H4 (cell line): ENCODE results near the gene CFAP68. TPM values are rescaled to one million over a fixed set of nuclear protein-coding genes. Genes with fewer than 3 reads are reported as not detected.
"Not testable (repeated sequence)": the region's sequence is repeated elsewhere in the genome, so short reads cannot be mapped to it uniquely, and the experiment has no call there.

Experiments
- DNase-seq: peaks from one replicate; pipeline ENCODE4 v3.0.0-alpha.2; 2015; ENCODE audit warnings: low spot score
- total RNA-seq: library from RNA; depleted of rRNA; stranded (reverse); fragments of >200 nt; shearing (Covaris generic); gene quantifications from 2 replicates; pipeline ENCODE4 v1.2.3, GENCODE V29; 2014

Gene CFAP68
- total RNA-seq, 1 experiment from 2014 or later, result 22.7 TPM

DNA sequence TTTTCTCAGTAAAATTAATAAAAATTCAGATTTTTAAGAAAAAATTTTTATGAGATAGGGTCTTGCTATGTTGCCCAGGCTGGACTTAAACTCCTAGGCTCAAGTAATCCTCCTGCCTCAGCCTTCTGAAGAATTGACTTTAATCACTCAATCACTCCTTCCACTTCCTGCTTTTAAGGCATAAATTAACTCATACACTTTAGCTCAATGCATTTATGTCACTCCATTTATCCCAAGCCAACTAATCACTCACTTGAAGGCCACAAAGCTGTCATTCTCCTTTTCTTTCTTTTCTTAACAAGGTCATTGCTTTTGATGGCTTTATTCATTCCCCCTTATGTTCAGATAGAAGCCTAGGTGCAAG, 8.8 kb upstream of the CFAP68 start:
- no peak for DNase-seq

DNA sequence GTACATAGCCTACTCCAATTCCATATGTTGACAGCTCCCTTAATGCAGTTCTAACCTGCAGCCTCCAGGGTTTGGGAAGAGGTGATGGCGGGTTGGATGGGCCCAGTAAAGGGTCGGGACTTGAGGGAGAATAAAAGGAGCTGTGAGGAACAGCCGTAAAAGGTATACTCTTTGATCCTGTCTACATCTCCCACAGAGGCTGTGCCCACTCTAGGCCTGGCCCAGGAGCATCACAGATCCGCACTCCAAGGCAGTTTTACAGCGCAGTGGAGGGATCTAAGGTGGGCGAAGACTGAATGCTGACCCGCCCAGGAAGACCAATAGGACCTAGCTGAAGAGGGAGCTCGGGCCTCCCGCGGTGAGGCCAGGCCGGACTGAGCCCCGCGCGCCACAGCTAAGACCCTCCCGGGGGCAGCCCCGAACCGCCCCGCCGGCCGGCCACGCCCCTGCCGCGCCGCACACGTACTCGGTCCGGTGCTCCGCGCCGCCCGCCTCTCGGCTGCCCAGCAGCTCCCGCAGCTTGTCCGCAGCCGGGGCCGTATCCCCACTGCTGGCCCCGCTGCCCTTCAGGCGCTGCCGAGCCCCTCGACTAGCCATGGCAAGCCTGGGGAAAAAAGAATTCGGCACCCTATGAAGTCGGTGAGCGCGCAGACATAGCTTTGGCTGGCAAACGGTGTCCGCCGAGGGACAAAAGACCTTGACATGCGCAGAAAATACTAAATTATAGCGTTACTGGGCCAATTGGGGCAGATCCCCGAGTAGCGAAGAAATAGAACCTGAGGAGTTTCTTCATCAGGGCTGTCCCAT, 8.3 kb upstream of the CFAP68 start, which contains the start of gene ALG9:
TSS of gene ALG9 (minus strand) at position 696 of the 807 bp plus-strand sequence. CDS start at position 597, 99 bp downstream.
- DNase-seq, result peak; percentile 53

DNA sequence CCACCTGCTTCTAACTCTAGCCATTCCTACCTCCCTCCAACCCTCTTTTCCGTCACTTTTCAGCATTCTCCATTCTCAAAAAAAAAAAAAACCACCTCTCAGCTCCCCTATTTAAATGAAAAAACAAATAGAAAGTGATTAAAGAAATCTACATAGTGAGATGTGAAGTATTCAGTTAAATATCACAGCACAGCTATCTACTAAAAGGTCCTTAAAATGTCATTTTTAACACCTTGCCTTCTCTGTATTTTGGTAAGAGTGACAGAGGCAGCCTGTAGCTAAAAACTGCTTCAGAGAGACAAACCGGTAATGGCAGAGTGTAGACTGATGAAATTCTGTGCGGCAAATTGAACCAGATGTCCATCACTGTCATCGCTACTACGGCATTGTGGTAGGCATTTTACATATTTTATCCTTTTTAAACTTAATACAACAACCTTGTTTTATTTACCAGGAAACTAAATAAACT, 7.6 kb upstream of the CFAP68 start:
- no peak for DNase-seq

DNA sequence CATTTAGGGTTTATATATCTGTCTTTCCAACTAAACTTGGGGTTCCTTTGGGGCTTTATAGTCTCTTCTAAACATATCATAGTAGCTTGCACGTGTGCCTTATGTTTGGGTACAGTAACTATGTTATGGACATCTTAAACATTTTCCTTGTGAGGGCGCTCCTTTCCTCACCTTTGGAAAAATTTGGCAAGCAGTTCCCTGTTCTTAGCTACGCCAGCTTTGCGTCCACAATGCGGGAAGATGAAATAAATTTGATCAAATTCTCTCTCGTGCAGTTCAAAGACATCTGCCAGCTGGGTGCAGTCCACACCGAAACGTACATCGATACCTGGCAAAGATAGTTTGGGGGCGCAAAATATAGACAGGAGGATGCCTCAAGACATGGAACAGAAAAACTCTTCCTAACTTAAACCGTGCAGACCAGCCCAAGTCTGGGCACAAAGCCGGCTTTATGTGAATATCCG, 924 bp upstream of the CFAP68 start:
- peak; percentile 7 for DNase-seq

DNA sequence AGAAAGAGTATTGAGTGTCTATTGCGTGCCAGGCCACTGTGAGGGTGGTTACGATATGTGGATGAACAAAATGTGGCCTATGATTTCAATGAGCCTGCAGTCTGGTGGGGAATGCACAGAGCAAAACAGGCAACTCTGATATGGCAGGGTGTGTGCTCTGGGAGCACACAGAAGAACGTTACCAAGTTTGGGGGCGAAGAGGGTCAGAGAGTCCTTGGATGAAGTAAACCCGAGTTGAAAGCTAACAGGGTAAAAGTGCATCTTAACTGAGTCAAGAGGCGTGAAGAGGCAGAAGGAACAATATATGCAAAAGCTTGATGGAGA, 258 bp downstream of the CFAP68 start:
- DNase-seq, result no peak

DNA sequence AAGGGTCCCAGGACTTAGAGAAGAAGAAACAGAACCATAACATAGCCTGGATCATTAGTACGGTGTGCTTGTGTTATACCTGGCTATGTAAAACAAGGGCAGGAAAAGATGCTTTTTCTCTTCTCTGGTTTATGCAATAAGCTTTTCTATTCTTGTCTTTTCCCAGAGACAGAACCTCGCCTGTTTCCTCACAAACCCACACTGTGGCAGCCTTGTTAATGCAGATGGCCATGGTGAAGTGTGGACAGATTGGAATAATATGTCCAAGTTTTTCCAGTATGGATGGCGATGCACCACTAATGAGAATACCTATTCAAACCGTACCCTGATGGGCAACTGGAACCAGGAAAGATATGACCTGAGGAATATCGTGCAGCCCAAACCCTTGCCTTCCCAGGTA, 2.9 kb downstream of the CFAP68 start:
- no peak for DNase-seq

DNA sequence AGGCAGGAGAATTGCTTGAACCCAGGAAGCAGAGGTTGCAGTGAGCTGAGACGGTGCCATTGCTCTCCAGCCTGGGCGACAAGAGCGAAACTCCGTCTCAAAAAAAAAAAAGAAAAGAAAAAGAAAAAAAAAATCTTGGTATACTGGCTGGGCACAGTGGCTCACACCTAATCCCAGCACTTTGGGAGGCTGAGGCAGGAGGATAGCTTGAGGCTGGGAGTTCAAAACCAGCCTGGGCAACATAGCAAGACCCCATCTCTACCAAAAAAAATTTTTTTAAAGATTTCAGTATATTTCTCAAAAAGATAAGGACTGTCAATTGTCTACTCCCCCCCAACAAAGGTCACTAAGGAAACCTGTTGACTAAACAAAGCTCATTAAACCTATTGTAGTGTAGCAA, 5.7 kb downstream of the CFAP68 start:
- not testable (repeated sequence) for DNase-seq

DNA sequence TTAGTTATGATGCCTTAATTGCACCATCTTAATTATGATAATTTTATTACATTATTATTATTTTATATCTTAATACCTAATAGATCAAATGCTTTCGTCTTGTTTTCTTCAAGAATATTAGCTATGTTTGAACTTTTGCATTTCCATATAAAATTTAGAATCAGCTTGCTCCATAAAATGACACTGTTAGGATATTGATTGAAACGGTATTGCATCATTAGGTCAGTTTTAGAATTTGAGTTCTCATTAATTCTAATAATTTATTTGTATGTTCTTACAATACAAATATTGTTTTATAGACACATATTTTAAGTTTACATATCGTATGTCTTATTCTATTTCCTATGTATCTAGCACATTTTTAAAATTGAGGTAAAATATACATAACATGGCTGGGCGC, 6.7 kb downstream of the CFAP68 start:
- DNase-seq, result no peak

DNA sequence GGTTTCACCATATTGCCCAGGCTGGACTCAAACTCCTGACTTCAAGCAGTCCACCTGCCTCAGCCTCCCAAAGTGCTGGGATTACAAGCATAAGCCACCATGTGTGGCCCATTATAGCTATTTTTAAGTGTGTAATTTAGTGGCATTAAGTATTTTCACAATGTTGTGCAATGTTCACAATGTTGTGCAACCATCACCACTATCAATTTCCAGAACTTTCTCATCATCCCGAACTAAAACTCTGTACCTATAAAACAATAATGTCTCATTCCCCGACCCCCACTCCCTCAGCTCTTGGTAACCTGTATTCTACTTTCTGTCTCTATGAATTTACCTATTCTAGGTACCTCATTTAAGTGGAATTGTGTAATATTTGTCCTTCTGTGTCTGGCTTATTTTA, 7.5 kb downstream of the CFAP68 start:
- DNase-seq, result no peak

DNA sequence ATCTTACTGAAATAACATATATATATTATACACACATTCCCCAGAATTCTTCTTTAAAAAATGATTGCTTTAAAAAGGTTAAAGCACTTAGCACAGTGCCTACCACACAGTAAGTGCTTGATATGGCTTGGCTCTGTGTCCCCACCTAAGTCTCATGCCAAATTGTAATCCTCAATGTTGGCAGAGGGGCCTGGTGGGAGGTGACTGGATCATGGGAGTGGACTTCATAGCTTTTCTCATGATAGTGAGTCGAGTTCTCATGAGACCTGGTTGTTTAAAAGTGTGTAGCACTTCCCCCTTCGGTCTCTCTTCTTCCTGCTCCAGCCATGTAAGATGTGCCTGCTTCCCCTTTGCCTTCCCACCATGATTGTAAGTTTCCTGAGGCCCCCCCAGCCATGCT, 26.1 kb downstream of the CFAP68 start:
- DNase-seq, result no peak

DNA sequence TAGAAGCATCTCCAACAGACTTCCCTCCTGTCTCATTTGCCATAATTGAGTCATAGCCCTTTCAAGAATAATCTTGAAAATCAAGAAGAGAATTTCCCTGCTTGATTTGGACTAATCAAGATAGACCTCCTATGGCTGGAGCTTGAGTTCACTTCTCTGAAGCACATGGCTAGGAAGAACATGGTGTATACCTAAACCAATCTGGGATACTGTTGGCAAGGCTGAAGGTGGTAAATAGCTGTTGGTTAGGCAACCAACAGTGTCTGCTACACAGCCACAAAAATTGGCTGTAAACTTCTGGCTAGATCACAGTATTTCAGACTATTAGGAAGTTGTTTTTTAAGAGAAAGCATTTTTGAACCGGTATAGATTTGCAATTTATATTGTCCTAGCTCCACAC, 27.3 kb downstream of the CFAP68 start:
- no peak for DNase-seq

DNA sequence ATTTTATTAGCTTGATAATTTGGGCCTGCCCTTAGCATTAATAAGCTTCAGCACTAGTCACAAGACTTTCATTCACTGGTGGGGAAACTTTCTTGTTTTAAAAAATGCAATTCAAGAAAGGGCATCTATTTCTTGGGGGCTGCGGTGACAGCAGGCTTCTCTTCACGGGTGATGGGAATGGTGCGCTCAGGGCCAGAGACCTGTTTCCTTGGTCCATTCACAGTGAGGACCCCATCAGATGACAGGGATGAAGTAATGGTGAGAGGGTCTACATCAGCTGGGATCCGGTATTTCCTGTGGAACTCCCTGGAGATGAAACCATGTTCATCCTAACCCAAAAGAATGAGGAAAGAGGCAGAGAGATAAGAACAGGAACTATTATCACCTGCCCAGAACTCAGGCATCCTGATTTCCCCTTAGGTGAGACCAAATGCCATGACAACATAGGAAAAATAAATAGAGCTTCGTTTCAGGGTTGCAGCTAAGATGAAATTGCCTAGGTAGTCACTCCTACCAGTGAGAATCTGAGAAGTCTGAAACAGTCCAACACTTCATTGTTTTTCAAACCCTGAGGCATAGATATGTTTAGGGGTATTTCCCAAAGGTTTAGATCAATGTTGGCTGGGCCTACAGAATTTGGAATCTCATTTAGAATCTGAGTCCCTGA, 29.4 kb downstream of the CFAP68 start:
- no peak for DNase-seq

DNA sequence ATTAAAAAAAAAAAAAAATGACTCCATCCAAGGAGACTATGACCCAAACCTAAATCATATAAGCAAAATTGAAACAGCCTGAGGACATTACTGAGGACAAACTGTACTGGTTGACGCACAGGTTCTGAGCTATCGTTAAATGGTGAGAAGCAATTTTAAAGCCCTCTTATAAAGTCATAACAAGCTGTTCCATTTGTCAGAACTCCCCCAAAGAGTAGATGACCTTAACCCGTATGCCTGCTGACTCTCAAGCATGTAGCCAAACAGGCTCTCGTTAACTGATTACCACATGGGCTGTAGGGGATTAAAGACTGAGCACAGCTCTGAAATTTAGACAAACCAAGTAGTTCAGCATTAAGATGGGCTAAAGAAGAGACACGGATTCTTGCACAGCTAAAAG, 30.0 kb downstream of the CFAP68 start:
- DNase-seq, result no peak

DNA sequence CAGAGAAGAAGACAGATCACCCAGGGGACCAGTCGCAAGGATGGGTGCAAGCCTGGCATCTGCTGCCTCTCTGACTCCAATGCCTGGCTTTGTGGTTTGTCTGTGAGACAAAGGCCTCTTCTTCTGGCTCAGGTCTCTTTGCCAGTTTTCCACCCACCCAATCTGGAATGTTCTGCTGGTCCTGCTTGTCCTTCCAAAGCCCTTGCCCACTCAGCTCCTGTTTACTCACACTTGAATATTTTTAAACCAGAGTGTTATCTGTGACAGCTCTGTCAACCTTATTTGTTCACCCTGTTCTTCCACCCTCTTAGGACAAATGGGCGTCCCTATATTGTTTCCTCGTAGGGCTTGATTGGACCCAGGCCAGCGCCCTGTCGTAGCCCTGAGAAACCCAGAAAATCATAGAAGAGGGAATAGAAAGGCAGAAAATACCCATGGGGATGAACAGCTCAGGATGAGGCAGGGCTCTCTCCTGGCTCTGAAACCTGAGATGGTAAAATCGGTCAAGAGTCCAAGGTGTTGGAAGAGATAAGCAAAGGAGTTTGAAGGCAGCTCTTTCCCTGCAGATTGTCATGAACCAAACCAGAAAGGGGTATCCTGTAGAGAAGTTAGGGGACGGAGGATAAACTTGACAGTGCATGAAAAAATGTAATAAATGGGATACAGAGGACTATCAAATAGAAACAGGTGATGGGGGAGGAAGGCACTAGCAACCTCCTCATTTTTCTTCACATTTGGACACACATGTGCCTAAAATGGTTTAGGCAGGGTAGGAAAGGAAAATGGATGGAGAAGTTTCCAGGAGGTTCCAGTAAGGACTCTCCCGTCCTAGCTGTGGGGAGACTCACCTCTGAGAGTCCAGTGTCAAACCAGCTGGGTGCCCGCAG, 31.6 kb downstream of the CFAP68 start:
- DNase-seq, result no peak

DNA sequence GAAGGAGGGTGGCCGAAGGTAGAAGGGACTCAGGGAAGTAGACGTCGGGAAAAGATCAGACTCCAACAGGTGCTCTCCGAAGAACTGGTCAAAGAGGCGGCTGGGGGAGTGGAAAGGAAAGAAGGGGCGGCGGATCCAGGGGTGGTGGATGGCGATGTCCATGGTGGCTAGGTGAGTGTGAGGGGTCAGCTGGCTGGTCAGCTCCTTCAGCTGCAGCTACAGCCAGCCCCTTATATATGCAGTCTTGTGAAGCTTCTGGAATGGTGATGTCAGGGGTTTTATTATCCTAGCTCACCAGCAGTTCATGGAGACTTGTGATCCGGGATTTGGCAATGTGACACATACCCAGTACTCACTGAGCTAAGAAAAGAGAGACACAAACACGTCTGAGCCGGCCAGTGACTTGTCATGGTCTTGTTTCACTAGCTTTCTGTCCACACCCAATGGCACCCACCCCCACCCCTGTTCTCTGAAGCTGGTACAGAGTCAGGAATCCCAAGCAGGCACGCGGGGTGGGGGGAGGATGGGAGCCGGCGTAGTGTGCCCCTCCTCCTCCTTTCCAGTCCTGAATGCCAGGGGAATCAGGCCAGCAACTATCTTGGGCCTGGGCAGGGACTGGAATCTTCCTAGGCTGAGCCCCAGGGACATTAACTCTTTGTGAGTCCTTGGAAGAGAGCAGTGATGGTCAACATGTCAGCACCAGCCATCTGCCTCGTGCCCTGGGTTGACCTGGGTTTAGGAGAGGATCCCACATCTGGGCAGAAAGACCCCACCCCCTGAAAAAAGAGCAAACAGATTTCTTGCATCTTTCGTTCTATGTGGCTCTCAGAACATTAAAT, 32.4 kb downstream of the CFAP68 start, which contains the start of gene CRYAB:
TSS of gene CRYAB (minus strand) at position 208 of the 839 bp plus-strand sequence. CDS start at position 162, 46 bp downstream.
- peak; percentile 33 for DNase-seq

DNA sequence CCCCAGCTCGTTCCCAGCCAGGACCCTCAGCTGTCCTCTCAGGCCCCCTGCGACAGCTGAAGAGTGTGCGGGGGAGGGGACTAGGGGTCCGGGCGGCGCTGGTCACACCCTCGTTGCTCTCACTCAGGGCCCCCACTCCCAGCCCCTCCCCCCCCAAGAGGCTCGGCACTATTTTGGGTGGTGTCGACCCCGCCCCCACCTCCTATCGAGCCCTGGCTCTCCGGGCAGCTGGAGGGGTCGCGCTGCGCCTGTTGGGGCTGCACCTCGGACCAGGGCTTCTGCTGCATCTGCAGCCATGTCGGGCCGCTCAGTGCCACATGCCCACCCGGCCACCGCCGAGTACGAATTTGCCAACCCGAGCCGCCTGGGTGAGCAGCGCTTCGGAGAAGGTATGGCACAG, 33.2 kb downstream of the CFAP68 start, which contains the start of gene HSPB2:
TSS of gene HSPB2 (plus strand) at position 200 of the 400 bp plus-strand sequence. CDS start at position 296, 96 bp downstream.
- DNase-seq, result no peak

DNA sequence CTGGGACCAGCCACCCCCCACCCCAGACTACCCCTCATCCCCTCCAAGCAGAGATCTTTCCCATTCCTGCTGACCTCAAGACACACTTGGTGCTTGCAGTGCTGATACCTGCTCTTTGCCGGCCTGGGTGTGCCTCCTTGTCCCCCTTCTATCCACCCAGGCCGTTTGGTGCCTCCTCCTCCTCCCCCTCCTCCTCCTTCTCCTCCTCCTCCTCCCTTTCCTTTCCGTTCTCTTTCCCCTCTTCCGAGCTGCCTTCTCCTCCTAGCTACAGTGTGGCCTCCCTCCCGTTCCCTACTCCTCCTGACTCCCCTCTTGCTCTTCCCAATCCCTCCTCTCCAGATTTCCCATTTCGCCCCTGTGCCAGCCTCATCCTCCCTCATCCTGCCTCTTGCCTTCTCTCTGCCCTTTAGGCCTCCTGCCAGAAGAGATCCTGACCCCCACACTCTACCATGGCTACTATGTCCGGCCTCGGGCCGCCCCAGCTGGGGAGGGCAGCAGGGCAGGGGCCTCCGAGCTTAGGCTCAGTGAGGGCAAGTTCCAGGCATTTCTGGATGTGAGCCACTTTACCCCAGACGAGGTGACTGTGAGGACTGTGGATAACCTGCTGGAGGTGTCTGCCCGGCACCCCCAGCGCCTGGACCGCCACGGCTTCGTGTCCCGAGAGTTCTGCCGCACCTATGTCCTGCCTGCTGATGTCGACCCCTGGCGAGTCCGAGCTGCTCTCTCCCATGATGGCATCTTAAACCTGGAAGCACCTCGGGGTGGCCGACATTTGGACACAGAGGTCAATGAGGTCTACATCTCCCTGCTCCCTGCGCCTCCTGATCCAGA, 33.9 kb downstream of the CFAP68 start:
- DNase-seq, result no peak

DNA sequence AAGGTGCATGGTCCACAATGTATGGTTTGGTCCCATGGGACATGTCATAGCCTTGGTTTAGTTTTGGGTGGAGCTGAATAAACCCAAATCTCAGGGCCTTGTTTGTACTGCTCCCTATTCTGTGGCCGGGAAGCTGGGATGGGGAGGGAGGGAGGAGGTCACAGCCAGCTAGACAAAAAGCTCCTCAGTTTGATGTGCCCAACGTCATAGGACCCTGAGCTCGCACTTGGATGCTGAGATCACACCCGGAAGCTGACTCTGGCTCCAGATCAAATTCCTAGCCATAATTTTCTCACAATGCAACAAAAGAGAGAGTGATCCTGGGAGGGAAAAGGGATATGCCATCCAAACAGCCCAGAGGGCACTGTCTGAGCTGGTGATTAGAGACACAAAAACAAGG, 34.7 kb downstream of the CFAP68 start:
- DNase-seq, result peak; percentile 30

DNA sequence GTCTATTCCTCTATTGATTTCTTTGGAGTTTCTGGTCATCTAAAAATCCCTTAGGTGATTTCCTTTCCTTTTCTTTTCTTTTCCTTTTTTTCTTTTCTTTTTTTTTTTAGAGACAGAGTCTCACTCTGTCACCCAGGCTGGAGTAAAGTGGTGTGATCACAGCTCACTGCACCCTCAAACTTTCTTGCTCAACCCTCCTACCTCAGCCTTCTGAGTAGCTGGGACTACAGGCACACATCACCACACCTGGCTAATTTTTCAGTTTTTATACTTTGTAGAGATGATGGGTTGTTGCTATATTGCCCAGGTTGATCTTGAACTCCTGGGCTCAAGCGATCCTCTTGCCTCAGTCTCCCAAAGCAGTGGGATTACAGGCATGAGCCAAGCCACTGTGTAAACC, 37.4 kb downstream of the CFAP68 start:
- no peak for DNase-seq

DNA sequence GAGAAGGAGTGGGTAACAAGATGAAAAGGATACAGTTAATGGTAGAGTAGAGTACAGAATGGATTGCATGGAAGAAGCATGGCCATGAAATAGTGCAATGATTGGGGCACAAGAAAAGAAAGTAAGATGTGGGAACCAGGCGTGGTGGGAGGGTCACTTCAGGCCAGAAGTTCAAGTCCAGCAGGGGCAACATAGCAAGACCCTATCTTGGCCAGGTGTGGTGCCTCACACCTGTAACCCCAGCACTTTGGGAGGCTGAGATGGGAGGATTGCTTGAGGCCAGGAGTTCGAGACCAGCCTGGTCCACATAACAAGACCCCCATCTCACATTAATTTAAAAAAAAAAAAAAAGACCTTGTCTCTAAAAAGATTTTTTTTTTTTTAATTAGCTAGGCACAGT, 38.0 kb downstream of the CFAP68 start:
- no peak for DNase-seq
